GM18867 (cell line): ENCODE measurements around the gene CRIM1.
A peak's percentile ranks its signal among the peaks of the same experiment; 100 is the strongest.
"Not testable (repeated sequence)": the region's sequence is repeated elsewhere in the genome, so short reads cannot be mapped to it uniquely, and the experiment has no call there.

Experiments used
- ATAC-seq: cut with Tn5 transposase; IDR thresholded peaks from one replicate; pipeline ENCODE4 v1.9.1; 2021; ENCODE audit warnings: mild to moderate bottlenecking, moderate library complexity; ENCODE audit not compliant: unreplicated experiment

The CRIM1 gene

GRCh38 chr2:36355151-36355889 lies at the start of gene CRIM1:
Gene CRIM1, plus strand, starts transcription at chr2:36355778. Its CDS starts 515 bp downstream, at chr2:36356293.
- ATAC-seq: peak; percentile 37

DNA sequence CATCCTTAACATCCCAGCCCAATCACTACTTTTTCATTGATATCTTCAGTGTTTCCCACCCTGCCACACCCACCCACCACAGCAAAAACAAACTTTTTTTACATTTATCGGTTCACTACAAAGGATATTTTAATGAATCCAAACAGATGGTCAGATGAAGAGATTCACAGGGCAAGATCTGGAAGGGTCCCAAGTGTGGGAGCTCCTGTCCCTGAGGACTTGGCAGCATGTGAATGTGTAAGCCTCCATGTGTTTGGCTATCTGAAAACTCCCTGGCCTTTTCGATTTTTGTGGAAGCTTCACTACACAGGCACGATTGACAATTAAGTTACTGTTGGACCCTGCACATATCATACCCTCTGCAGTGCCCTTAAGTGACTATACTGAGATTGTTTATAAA lies 48.1 kb upstream of the CRIM1 start:
- ATAC-seq: no peak

DNA sequence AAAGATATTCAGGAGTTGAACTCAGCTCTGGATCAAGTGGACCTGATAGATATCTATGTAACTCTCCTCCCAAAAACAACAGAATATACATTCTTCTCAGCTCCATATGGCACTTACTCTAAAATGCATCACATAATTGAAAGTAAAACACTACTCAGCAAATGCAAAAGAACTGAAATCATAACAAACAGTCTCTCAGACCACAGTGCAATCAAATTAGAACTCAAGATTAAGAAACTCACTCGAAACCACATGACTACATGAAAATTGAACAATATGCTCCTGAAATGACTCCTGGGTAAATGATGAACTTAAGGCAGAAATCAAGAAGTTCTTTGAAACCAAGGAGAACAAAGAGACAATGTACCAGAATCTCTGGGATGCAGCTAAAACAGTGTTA lies 45.1 kb upstream of the CRIM1 start:
- ATAC-seq: not testable (repeated sequence)

DNA sequence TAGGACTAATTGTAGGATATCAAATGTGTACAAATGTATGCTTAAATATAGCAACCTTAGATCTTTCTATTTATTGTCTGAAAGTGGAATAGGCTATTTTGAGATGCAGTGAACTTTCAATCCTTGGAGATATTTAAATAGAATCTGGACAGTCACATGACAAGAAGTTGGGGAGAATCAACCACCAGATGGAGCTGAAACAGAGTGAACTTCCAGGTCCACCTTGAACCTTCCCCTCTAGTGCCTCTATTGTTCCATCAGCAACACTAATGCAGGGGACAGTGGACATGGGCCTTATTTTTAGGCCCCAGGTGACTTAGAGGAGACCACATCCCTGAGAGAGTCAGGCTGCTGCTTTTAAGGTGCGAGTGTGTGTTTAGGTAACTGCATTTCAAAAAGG lies 37.0 kb upstream of the CRIM1 start:
- no peak for ATAC-seq

DNA sequence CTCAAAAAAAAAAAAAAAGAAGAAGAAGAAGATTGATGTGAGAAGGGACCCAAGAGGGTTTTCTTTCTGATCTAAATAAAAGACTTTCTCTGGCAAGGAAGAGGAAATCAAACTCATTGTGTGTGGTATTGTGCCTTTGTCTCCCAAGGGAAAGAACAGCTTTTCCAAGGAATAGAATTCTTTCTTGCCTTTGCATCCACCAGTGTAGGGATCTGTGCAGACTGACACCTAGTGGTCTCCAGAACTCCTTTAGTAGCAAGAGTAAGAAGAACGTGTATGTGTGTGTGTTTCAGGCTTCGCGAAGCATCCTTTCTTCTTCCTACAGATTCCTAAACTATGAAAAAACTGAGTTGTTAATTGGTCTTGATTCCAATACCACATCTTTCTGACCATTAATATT lies 33.5 kb upstream of the CRIM1 start:
- no peak for ATAC-seq

GRCh38 chr2:36326286-36326685 lies 29.3 kb upstream of the CRIM1 start:
- ATAC-seq: no peak

- no peak for ATAC-seq
Observed at GRCh38 chr2:36329251-36329650, 26.3 kb upstream of the CRIM1 start.

DNA sequence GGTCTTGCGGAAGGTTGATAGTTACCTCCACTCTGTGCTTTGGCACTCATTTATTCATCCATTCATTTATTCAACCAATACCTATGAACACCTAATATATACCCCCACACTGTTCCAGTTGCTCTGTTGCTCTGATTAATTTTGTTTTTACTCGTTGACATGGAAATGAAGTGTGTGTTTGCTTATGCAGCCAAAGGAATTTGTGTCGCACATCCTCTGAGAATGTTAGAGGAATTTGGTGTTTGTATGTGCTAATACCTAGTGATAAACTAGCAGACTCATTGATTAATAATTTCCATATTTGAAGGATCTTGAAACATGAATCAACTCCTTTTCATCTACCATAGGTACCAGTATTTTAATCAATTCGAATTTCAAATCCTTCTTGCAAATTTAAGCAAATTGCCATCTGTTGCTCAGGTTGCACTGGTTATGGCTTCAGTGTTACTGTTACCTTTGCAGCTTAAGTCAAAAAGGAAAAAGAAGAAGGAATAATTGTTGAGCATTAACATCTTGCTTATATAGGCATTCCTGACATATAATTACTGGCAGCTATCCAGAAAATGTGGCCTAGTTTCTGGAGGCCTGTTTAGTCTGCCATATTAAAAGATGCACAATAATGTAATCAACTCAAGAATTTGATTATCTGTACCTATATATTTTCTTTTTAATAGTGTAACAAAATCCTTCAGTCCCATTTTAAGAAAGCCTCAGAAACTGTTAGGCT lies 25.7 kb upstream of the CRIM1 start:
- ATAC-seq: no peak

DNA sequence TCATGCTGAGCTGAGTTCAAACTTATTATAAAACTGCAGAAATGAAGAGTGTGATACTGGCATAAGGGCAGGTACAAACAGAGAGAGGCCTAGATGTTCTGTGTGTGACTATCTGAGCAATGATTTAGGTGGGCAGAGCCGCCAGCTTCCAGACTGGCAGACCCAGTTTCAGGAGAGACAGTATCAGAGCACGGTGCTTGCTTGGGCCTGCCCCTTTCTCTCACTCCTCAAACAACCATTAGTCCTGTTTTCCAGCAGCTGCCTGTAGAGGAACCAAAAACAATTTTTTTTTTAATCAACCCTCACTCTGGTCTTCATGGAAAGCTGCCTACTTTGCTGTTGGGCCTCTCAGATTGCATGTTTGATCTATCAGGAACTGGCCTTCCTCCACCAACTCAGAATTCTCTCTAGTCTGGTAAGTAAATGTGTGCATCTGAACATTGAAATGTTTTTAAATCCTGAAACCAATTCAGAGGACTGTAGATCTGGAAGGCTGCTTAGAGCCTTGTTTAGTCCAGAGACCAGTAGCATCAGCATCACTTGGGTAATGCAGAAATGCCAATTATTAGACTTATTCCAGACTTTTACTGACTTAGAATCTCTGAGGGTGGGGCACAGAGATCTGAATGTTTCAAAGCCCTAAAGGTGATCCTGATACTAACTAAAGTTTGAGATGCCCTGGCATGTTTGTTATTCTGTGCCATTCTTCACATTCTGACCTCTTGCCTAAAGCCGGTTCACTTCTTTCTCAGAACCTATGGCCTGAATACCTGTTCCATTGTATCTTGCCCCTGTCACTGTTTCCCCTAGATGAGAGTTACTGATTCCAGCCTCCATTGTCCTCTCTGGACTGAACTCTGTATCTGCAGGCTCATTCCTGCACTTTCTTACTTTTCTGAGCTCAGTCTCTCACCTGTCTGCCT lies 24.8 kb upstream of the CRIM1 start:
- ATAC-seq: no peak

DNA sequence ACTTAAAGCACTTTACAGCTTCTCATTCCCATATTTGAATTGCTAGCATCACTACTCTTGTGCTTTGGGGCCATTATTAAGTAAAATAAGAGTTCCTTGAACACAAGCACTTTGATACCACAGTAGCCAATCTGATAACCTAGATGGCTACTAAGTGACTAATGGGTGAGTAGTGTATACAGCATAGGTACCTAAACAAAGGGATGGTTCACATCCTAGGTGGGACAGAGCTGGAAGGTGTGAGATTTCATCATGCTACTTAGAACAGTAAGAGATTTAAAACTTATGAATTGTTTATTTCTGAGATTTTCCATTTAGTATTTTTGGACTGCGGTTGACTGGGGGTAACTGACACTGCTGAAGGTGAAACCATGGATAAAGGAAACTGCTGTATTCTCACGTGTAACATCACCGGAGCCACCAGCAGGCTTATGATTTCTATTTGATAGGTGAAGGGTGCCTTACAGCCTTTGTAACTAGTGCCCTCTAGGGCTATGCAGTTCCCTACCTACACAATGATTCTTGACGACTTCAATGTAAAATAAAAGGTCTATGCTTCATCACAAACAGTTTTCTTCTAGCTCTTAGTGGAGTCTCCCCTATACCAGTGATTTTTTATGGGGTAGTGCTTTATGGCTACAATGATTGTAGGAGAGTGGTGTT lies 22.1 kb upstream of the CRIM1 start:
- no peak for ATAC-seq

DNA sequence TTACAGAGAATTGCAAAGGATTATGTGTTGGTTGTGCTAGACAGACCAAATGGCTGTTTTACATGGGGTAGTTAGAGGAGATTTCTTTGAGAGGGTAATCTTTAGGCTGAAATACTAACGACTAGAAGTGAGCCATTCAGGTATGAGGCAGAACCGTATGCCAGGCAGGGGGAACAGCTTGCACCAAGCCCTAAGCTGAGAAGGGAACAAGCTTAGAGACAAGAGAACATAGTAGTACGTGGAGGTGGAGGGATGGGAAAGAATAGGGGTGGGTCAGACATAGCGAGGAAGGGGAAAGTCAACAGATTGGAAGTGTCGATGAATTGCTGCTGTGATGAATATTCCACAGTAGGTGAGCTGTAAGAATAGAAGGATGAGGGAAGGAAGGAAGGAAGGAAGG lies 20.0 kb upstream of the CRIM1 start:
- ATAC-seq: no peak

GRCh38 chr2:36336321-36336720 lies 19.3 kb upstream of the CRIM1 start:
- no peak for ATAC-seq

DNA sequence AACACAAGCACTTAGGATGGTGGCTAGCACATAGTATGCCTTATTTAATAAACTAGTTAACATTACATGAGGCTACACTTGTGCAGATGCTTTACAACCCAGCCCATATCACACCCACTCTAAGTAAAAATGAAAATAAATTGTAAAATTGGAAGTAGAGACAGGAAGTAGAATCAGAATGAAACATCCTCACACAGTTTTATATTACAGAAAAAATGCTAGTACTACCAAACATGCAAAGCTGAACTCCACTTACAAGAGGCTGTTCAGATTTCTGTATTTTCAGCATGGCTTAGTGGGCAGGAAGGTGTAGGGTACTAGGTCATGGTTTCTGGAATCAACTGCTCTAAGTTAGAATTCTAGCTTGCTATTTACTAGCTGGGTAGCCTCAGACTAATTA lies 18.2 kb upstream of the CRIM1 start:
- peak; percentile 78 for ATAC-seq

DNA sequence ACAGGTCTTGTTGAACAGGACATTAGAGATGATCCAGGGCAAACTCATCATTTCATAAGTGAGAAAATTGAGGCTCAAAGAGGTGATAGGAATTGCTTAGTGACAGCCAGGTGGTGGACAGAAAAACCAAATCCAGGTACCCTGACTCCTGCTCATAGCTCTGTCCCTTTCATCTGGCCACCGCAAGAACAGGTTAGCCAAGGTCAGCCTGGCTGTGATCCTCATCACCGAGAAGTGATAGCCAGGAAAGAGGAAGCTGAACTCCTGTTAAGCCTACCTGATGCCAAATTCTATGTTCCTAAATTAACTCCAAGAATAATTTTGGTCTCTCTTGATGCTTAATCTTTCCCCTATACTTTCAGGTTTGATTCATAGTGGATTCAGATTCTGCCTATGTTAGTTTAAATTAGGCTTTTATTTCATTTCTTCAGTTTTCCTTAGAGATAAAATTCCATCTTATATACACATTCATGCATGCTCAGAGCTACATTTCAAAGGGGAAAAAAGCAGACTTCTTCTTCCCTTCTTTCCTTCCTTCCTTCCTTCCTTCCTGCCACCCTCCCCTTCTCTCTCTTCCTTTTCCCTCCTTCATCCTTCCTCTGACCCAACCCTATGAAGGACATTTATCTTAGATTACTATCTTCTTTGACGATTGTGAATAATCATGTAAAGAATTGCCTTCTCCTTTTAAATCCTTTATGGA lies 17.3 kb upstream of the CRIM1 start:
- ATAC-seq: no peak

GRCh38 chr2:36338827-36339145 lies 16.8 kb upstream of the CRIM1 start:
- ATAC-seq: no peak

DNA sequence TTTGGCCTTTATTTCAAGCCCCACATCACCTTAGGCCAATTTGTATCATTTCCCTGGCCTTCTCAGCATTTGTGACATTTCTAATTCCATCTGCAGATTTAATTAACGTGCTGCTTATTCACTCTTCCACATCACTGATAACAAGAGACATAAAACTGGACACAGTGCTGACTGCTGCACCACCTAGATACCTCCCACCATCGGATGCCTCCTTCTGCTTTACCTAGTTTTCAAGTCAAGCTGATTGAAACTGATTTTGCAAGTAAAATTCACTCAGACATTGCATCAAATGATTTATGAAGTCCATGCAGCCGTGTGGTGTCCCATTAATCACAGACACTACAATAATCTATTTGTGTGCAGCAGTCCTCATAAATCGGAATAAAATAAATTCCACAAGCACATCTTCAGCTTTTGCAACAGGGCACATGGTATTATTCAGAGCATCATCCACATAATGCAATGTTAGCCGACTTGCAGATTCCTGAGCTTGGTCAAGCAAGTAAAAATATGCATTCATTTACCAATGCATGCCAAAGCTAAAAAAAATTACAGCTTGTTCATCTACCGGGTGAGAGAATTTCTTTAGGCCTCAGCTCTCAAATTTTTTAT lies 15.9 kb upstream of the CRIM1 start:
- ATAC-seq: no peak

- ATAC-seq: no peak
Observed at GRCh38 chr2:36343606-36344005, 12.0 kb upstream of the CRIM1 start.

GRCh38 chr2:36348721-36349120 lies 6.9 kb upstream of the CRIM1 start:
- no peak for ATAC-seq

DNA sequence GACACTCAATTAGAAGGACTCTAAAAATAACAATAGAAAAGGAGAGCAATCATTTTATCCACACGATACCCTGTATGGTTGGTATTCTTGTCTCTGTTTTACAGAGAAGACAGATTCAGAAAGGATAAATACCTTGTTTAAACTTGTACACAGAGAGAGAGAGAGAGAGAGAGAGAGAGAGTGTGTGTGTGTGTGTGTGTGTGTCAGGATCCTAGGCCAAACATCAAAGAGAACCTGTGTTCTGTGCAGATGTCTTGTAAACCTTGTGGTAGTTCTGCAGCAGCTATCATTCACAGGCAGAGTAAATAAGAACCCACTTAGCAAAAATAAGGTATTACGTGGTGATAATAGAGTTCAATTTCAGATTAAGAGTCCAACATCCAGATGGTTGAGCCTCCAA lies 4.3 kb upstream of the CRIM1 start:
- no peak for ATAC-seq

DNA sequence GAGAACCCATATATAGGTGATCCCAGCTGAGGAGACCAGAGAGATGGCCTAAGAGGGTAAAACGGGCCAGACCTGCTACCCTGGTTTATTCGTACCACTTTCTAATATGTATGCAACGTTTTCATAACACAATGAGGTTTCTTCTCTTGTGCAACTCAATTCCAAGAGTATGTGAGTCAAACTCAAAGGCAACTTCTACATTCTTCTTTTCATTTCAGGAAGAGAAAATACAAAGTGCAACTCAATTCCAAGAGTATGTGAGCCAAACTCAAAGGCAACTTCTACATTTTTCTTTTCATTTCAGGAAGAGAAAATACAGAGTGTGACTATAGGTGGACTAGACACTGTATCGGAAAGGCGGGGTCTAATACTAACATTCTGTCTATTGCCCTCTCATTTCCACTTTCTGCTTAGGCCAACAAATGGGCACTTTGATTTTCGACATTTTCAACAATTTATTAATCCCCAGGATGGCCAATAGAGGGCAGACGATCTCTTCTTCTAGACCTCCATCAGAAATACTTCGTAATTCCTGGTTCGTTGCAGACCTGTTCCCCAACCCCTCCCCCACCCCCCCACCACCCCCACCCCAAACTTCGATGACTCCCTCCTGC lies 3.7 kb upstream of the CRIM1 start:
- peak; percentile 27 for ATAC-seq
